ENCODE results near the gene PLXNA4.
"Not testable (repeated sequence)": the region's sequence is repeated elsewhere in the genome, so short reads cannot be mapped to it uniquely, and the experiment has no call there.

The PLXNA4 gene

GRCh38 chr7:132390705-132391104 is 185.6 kb downstream of the PLXNA4 start:
- DNase-seq (ENCODE audit: low spot score), result no peak

GRCh38 chr7:132390049-132390448 is 186.2 kb downstream of the PLXNA4 start:
- not testable (repeated sequence) for DNase-seq (ENCODE audit: low spot score)

GRCh38 chr7:132388688-132389087 is 187.6 kb downstream of the PLXNA4 start:
- DNase-seq (ENCODE audit: low spot score), result no peak

GRCh38 chr7:132387596-132387995 is 188.7 kb downstream of the PLXNA4 start:
- DNase-seq (ENCODE audit: low spot score), result no peak

- DNase-seq (ENCODE audit: low spot score), result no peak
Measured at GRCh38 chr7:132386201-132386681, 190.0 kb downstream of the PLXNA4 start.

GRCh38 chr7:132383962-132384361 is 192.3 kb downstream of the PLXNA4 start:
- no peak for DNase-seq (ENCODE audit: low spot score)

GRCh38 chr7:132381742-132382472 is 194.4 kb downstream of the PLXNA4 start:
- no peak for DNase-seq (ENCODE audit: low spot score)

GRCh38 chr7:132380059-132380458 is 196.2 kb downstream of the PLXNA4 start:
- no peak for DNase-seq (ENCODE audit: low spot score)

- DNase-seq (ENCODE audit: low spot score), result no peak
Measured at GRCh38 chr7:132379292-132379691, 197.0 kb downstream of the PLXNA4 start.

GRCh38 chr7:132377703-132378584 is 198.3 kb downstream of the PLXNA4 start:
- DNase-seq (ENCODE audit: low spot score), result no peak

- no peak for DNase-seq (ENCODE audit: low spot score)
Measured at GRCh38 chr7:132377015-132377414, 199.3 kb downstream of the PLXNA4 start.

- DNase-seq (ENCODE audit: low spot score), result no peak
Measured at GRCh38 chr7:132376361-132377013, 199.8 kb downstream of the PLXNA4 start.

GRCh38 chr7:132373879-132374278 is 202.4 kb downstream of the PLXNA4 start:
- no peak for DNase-seq (ENCODE audit: low spot score)

GRCh38 chr7:132373041-132373440 is 203.2 kb downstream of the PLXNA4 start:
- DNase-seq (ENCODE audit: low spot score), result no peak

- no peak for DNase-seq (ENCODE audit: low spot score)
Measured at GRCh38 chr7:132371948-132372347, 204.3 kb downstream of the PLXNA4 start.

- no peak for DNase-seq (ENCODE audit: low spot score)
Measured at GRCh38 chr7:132368246-132368900, 207.9 kb downstream of the PLXNA4 start.

GRCh38 chr7:132367795-132368194 is 208.5 kb downstream of the PLXNA4 start:
- DNase-seq (ENCODE audit: low spot score), result no peak

GRCh38 chr7:132367004-132367403 is 209.3 kb downstream of the PLXNA4 start:
- DNase-seq (ENCODE audit: low spot score), result no peak

- no peak for DNase-seq (ENCODE audit: low spot score)
Measured at GRCh38 chr7:132364226-132364625, 212.0 kb downstream of the PLXNA4 start.

GRCh38 chr7:132362059-132362458 is 214.2 kb downstream of the PLXNA4 start:
- no peak for DNase-seq (ENCODE audit: low spot score)

GRCh38 chr7:132361146-132361545 is 215.1 kb downstream of the PLXNA4 start:
- DNase-seq (ENCODE audit: low spot score), result no peak

- DNase-seq (ENCODE audit: low spot score), result no peak
Measured at GRCh38 chr7:132359743-132360142, 216.5 kb downstream of the PLXNA4 start.
